ENCODE data around the gene SNAPC4. TPM values are rescaled to one million over a fixed set of nuclear protein-coding genes. Genes with fewer than 3 reads are reported as not detected.

SNAPC4 gene
- total and polyA plus RNA-seq, 3 donors from 2014 or later, result 21.2 to 35.9 (median 29.5) TPM

- Histone ChIP-seq H3K4me3 (no peak overlapping the region), H3K27ac (no peak overlapping the region), H3K4me1 (no peaks in the 10 kb centered on the region), H3K27me3 (no peaks in the 10 kb centered on the region), H3K36me3 (ENCODE audit: low read depth, missing control alignments) (no peaks in the 10 kb centered on the region), H3K9me3 (no peaks in the 10 kb centered on the region)
- TF ChIP-seq, protein P1, sequence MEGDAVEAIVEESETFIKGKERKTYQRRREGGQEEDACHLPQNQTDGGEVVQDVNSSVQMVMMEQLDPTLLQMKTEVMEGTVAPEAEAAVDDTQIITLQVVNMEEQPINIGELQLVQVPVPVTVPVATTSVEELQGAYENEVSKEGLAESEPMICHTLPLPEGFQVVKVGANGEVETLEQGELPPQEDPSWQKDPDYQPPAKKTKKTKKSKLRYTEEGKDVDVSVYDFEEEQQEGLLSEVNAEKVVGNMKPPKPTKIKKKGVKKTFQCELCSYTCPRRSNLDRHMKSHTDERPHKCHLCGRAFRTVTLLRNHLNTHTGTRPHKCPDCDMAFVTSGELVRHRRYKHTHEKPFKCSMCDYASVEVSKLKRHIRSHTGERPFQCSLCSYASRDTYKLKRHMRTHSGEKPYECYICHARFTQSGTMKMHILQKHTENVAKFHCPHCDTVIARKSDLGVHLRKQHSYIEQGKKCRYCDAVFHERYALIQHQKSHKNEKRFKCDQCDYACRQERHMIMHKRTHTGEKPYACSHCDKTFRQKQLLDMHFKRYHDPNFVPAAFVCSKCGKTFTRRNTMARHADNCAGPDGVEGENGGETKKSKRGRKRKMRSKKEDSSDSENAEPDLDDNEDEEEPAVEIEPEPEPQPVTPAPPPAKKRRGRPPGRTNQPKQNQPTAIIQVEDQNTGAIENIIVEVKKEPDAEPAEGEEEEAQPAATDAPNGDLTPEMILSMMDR (IDR thresholded peaks at IDR 0.05), result no peak
- no peak for TF ChIP-seq POLR2A (IDR thresholded peaks at IDR 0.05)
- intact Hi-C loops (cut with DNase I; ENCODE audit: low total_unique reads), result no loop called here
- no peak for DNase-seq
- 78 to 86% methylated on average over 4 to 27 of the region's 28 CpGs for WGBS, 2 donors
These were observed 21.6 kb downstream of the SNAPC4 start for GRCh38 chr9:136378170-136379002.

GRCh38 chr9:136377341-136378169 lies 22.4 kb downstream of the SNAPC4 start:
- Histone ChIP-seq H3K27ac (no peak overlapping the region), H3K9me3 (no peaks in the 10 kb centered on the region), H3K36me3 (ENCODE audit: low read depth, missing control alignments) (no peaks in the 10 kb centered on the region), H3K4me3 (no peak overlapping the region), H3K4me1 (peaks cover 4% of the 10 kb centered on the region), H3K27me3 (no peaks in the 10 kb centered on the region)
- WGBS, 2 donors, result 78 to 85% methylated on average over 10 to 29 of the region's 32 CpGs
- intact Hi-C loops (cut with DNase I; ENCODE audit: low total_unique reads), result no loop called here
- TF ChIP-seq, protein P1 (IDR thresholded peaks at IDR 0.05), result no peak
- no peak for TF ChIP-seq POLR2A (IDR thresholded peaks at IDR 0.05)
- DNase-seq, result no peak

DNA sequence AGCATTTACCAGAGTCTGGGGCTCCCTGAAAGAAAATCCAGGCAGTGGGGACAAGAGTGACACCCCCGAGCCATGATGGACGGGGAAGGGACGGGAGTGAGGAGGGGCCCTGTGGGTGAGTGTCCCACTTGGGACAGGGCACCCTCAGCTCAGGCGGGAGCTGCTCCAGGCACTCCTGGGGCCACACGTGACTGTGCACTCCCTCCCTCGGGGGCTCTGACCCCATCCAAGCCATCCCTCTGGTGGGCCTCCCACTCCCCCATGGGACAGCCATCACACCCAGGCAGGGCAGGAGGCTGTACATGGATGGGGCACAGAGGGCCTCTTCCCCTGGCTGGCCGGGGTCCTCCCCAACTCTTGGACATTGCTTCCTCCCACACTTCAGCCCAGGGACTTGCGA lies 23.5 kb downstream of the SNAPC4 start:
- DNase-seq, result no peak
- H3K4me1 ChIP-seq, result peaks cover 8% of the 10 kb centered on the region
- intact Hi-C loops (cut with DNase I; ENCODE audit: low total_unique reads), result no loop called here
- H3K36me3 ChIP-seq (ENCODE audit: low read depth, missing control alignments), result no peaks in the 10 kb centered on the region
- no peaks in the 10 kb centered on the region for H3K27me3 ChIP-seq
- H3K9me3 ChIP-seq, result no peaks in the 10 kb centered on the region
- WGBS, 2 donors, result 80 to 94% methylated on average over 6 to 8 of the region's 8 CpGs
- no peak overlapping the region for H3K27ac ChIP-seq
- H3K4me3 ChIP-seq, result no peak overlapping the region
- TF ChIP-seq, protein P1 (IDR thresholded peaks at IDR 0.05), result no peak
- TF ChIP-seq POLR2A (IDR thresholded peaks at IDR 0.05), result no peak

GRCh38 chr9:136375096-136375495 lies 24.9 kb downstream of the SNAPC4 start:
- TF ChIP-seq, protein P1 (IDR thresholded peaks at IDR 0.05), result no peak
- TF ChIP-seq POLR2A (IDR thresholded peaks at IDR 0.05), result no peak
- WGBS, 2 donors, result 89 to 94% methylated on average over 12 of the region's 12 CpGs
- Histone ChIP-seq H3K36me3 (ENCODE audit: low read depth, missing control alignments) (no peaks in the 10 kb centered on the region), H3K9me3 (no peaks in the 10 kb centered on the region), H3K27me3 (no peaks in the 10 kb centered on the region), H3K27ac (no peak overlapping the region), H3K4me3 (no peak overlapping the region), H3K4me1 (peaks cover 8% of the 10 kb centered on the region)
- DNase-seq, result no peak
- intact Hi-C loops (cut with DNase I; ENCODE audit: low total_unique reads), result no loop called here

Measured in testis (tissue), 3 donors.